HCT116 (cell line): ENCODE results near the gene FAM241A. TPM values are rescaled to one million over a fixed set of nuclear protein-coding genes. Genes with fewer than 3 reads are reported as not detected.

ENCODE experiments used
- ATAC-seq: fragments of 200-7000 bp; cut with Tn5 transposase; 2 replicates; pipeline ENCODE4 v1.9.1; 2020; ENCODE audit warnings: mild to moderate bottlenecking, moderate library complexity
- BruUV-seq: library from RNA; stranded (reverse); fragments of 400-500 nt; replicated peaks from 2 replicates; lab custom pipeline; 2021; lab: Mats Ljungman, UMichigan
- CTCF ChIA-PET: fragments of 300-600 bp; sonication (Branson Sonifier 250); formaldehyde crosslinking; loops from one replicate; lab custom pipeline; 2021; ENCODE audit warnings: antibody characterized with exemption; lab: Charles Lee
- POLR2A ChIA-PET: fragments of 300-600, 350-600 bp; sonication (Branson Sonifier 250); formaldehyde crosslinking; loops from one replicate; lab custom pipeline; 2021; ENCODE audit warnings: antibody characterized with exemption; lab: Charles Lee
- RAD21 ChIA-PET, 2 experiments: fragments of 300-600 bp; sonication (Branson Sonifier 250); formaldehyde crosslinking; loops; one replicate each; lab custom pipeline; 2023; ENCODE audit warnings: low total read pairs in 2 of 2; ENCODE audit not compliant: uncharacterized antibody in 2 of 2, unreplicated experiment in 2 of 2, low non-redundant PET in 1 of 2; lab: Charles Lee
- DNase-seq: peaks from one replicate; pipeline ENCODE4 v3.0.0-alpha.2; 2010; ENCODE audit warnings: low read depth, low spot score
- H2AFZ ChIP-seq: fragments of 200-600 bp; shearing (Covaris generic), sonication (generic); 2 replicates; pipeline ENCODE4 v1.6.1; 2017; ENCODE audit warnings: low read depth, mixed run types, mixed read lengths, antibody characterized with exemption, low read length; ENCODE audit not compliant: poor library complexity, severe bottlenecking
- H3K27ac ChIP-seq: 2 replicates; pipeline ENCODE4 v1.5.1; 2012; ENCODE audit warnings: low read depth, low read length
- H3K27me3 ChIP-seq: fragments of 200-600 bp; sonication (generic); 2 replicates; pipeline ENCODE4 v1.6.1; 2016; ENCODE audit warnings: mixed run types, low read length, mixed read lengths; ENCODE audit not compliant: insufficient read depth
- H3K36me3 ChIP-seq, 2 experiments: fragments of 200-500 bp in 1 of 2; fragments of 200-600 bp in 1 of 2; sonication (Bioruptor generic) in 1 of 2; sonication (generic) in 1 of 2; 2 replicates each; pipeline versions ENCODE4 v1.5.1 to v1.6.1; 2014 to 2016; ENCODE audit warnings: low read length in 2 of 2, inconsistent platforms in 1 of 2, mixed read lengths in 1 of 2, mixed run types in 1 of 2; ENCODE audit not compliant: insufficient read depth in 2 of 2, control insufficient read depth in 1 of 2
- H3K4me1 ChIP-seq, 2 experiments: fragments of 200-600 bp in 1 of 2; sonication (generic) in 1 of 2; 2 replicates each; pipeline versions ENCODE4 v1.5.1 to v1.6.1; 2012 to 2017; ENCODE audit warnings: low read length in 2 of 2, inconsistent platforms in 1 of 2, mild to moderate bottlenecking in 1 of 2, mixed read lengths in 1 of 2, mixed run types in 1 of 2, moderate library complexity in 1 of 2; ENCODE audit not compliant: insufficient read depth in 2 of 2, control insufficient read depth in 1 of 2
- H3K4me2 ChIP-seq: fragments of 200-600 bp; sonication (generic); 2 replicates; pipeline ENCODE4 v1.6.1; 2017; ENCODE audit warnings: mixed run types, low read length, mixed read lengths
- H3K4me3 ChIP-seq, 2 experiments: fragments of 200-600 bp in 1 of 2; sonication (generic) in 1 of 2; replicated peaks in 1 of 2; 2 replicates each; pipeline ENCODE4 v1.5.1; 2011 to 2016; ENCODE audit warnings: low read length in 2 of 2, control low read depth in 1 of 2, low read depth in 1 of 2, mild to moderate bottlenecking in 1 of 2, mixed read lengths in 1 of 2, mixed run types in 1 of 2
- H3K79me2 ChIP-seq: fragments of 200-600 bp; sonication (generic); 2 replicates; pipeline ENCODE4 v1.6.1; 2017; ENCODE audit warnings: mild to moderate bottlenecking, mixed run types, low read length, moderate library complexity, mixed read lengths; ENCODE audit not compliant: insufficient read depth
- H3K9ac ChIP-seq: fragments of 200-600 bp; sonication (generic); 2 replicates; pipeline ENCODE4 v1.6.1; 2016; ENCODE audit warnings: low read length, mixed read lengths
- H3K9me2 ChIP-seq: fragments of 200-600 bp; sonication (generic), shearing (Covaris generic); 2 replicates; pipeline ENCODE4 v1.6.1; 2017; ENCODE audit warnings: mixed run types, mild to moderate bottlenecking, moderate library complexity; ENCODE audit not compliant: insufficient read depth
- H3K9me3 ChIP-seq, 2 experiments: fragments of 200-500 bp in 1 of 2; fragments of 200-600 bp in 1 of 2; sonication (Bioruptor generic) in 1 of 2; sonication (generic) in 1 of 2; 2 replicates each; pipeline ENCODE4 v1.6.1; 2014 to 2017; ENCODE audit warnings: low read length in 2 of 2, mixed read lengths in 2 of 2, inconsistent platforms in 1 of 2, low read depth in 1 of 2, mild to moderate bottlenecking in 1 of 2, mixed run types in 1 of 2, moderate library complexity in 1 of 2; ENCODE audit not compliant: control insufficient read depth in 1 of 2, insufficient read depth in 1 of 2
- H4K20me1 ChIP-seq: fragments of 200-600 bp; sonication (generic), shearing (Covaris generic); 2 replicates; pipeline ENCODE4 v1.6.1; 2017; ENCODE audit warnings: mixed run types, mild to moderate bottlenecking, moderate library complexity; ENCODE audit not compliant: insufficient read depth
- CEBPB ChIP-seq: IDR thresholded peaks from 2 replicates; pipeline ENCODE4 v1.6.1; 2012; ENCODE audit warnings: low read depth
- FOSL1 ChIP-seq: IDR thresholded peaks from 2 replicates; pipeline ENCODE4 v1.6.1; 2012; ENCODE audit warnings: low read depth
- JUND ChIP-seq: IDR thresholded peaks from 2 replicates; pipeline ENCODE4 v1.6.1; 2012
- MAX ChIP-seq: IDR thresholded peaks from 2 replicates; pipeline ENCODE4 v1.6.1; 2012
- POLR2AphosphoS5 ChIP-seq: IDR thresholded peaks from 2 replicates; pipeline ENCODE4 v1.6.1; 2011; ENCODE audit warnings: mild to moderate bottlenecking, low read depth, low read length, moderate library complexity
- RAD21 ChIP-seq: IDR thresholded peaks from 2 replicates; pipeline ENCODE4 v1.6.1; 2012; ENCODE audit warnings: low read depth, mild to moderate bottlenecking
- SIN3A ChIP-seq: IDR thresholded peaks from 2 replicates; pipeline ENCODE4 v1.6.1; 2012; ENCODE audit warnings: low read depth
- SP1 ChIP-seq: IDR thresholded peaks from 2 replicates; pipeline ENCODE4 v1.6.1; 2012; ENCODE audit warnings: low read depth
- YY1 ChIP-seq: IDR thresholded peaks from 2 replicates; pipeline ENCODE4 v1.6.1; 2011; ENCODE audit warnings: low read length, low read depth, moderate library complexity, mild to moderate bottlenecking; ENCODE audit not compliant: insufficient replicate concordance; ENCODE audit errors: extremely low read depth
- ZFX ChIP-seq: fragments of 450-650 bp; IDR thresholded peaks from 2 replicates; pipeline ENCODE4 v1.6.1; 2017
- intact Hi-C: fragments of 100-400 bp; cut with micrococcal nuclease; formaldehyde crosslinking; loops from 2 replicates; pipeline ENCODE4 v1.10.0; 2022
- total RNA-seq: library from RNA; stranded (reverse); gene quantifications from one replicate; pipeline ENCODE4 v1.2.1, GENCODE V29; 2021; ENCODE audit not compliant: unreplicated experiment

Gene FAM241A
- total RNA-seq, 1 experiment from 2014 or later = 4.5 TPM

- CTCF ChIA-PET = interaction anchor here (1.2 to 2.6 kb wide), 4 partner anchors 16 to 114 kb away, joined by 3 to 7 read pairs (median 4); no protein-coding TSS in a partner anchor
- DNase-seq = peak; percentile 65
- Histone ChIP-seq H3K36me3 (no peaks in the 10 kb centered on the region), H3K9ac (peak overlapping the region; percentile 73), H2AFZ (peak overlapping the region; percentile 8), H3K27ac (peak overlapping the region; percentile 95), H4K20me1 (no peaks in the 10 kb centered on the region), H3K9me3 (no peaks in the 10 kb centered on the region), H3K4me1 (peaks cover 51 to 61% of the 10 kb centered on the region in 2 experiments), H3K79me2 (peaks cover 21% of the 10 kb centered on the region), H3K27me3 (no peaks in the 10 kb centered on the region), H3K4me3 (peak overlapping the region; percentile 10 to 33; a peak in 3 of 4 replicates), H3K4me2 (peak overlapping the region; percentile 83), H3K9me2 (no peaks in the 10 kb centered on the region)
- TF ChIP-seq POLR2AphosphoS5 = peak; percentile 76
- no peak for TF ChIP-seq RAD21
- TF ChIP-seq ZFX = peak; percentile 31; the same call in 1 of the 2 replicates
- TF ChIP-seq MAX = peak; percentile 54
- TF ChIP-seq YY1 = no peak
- peak; percentile 92 for TF ChIP-seq CEBPB
- TF ChIP-seq JUND = peak; percentile 86
- TF ChIP-seq SP1 = peak; percentile 75
- no peak for TF ChIP-seq SIN3A
- TF ChIP-seq FOSL1 = peak; percentile 85
- intact Hi-C loops = loop anchor here (5.0 kb wide), 1 partner anchor 92 kb away; no protein-coding TSS in a partner anchor
- POLR2A ChIA-PET = interaction anchor here (0.6 to 1.3 kb wide), 8 partner anchors 8 to 90 kb away, joined by 3 to 5 read pairs (median 3); partner anchors contain the start of gene AP1AR
- ATAC-seq = peak; percentile 85
- BruUV-seq = TSS peak; percentile 59
- RAD21 ChIA-PET = interaction anchor here in 1 of 2 experiments (1.0 kb wide), 1 partner anchor 58 kb away, joined by 3 read pairs; the partner anchor contains the start of gene AP1AR
Measured at GRCh38 chr4:112173593-112174558, 28.6 kb downstream of the FAM241A start.
